ENCODE data around the gene LMNA.
A peak's percentile ranks its signal among the peaks of the same experiment; 100 is the strongest.
"Not testable (repeated sequence)": the region's sequence is repeated elsewhere in the genome, so short reads cannot be mapped to it uniquely, and the experiment has no call there.

LMNA gene

GRCh38 chr1:156162430-156163037, 48.0 kb downstream of the LMNA start:
- no peak for DNase-seq (ENCODE audit: low read depth)

- no peak for DNase-seq (ENCODE audit: low read depth)
Measured at GRCh38 chr1:156163712-156164111, 49.2 kb downstream of the LMNA start.

- DNase-seq (ENCODE audit: low read depth): no peak
Measured at GRCh38 chr1:156164125-156164831, 49.8 kb downstream of the LMNA start.

DNA sequence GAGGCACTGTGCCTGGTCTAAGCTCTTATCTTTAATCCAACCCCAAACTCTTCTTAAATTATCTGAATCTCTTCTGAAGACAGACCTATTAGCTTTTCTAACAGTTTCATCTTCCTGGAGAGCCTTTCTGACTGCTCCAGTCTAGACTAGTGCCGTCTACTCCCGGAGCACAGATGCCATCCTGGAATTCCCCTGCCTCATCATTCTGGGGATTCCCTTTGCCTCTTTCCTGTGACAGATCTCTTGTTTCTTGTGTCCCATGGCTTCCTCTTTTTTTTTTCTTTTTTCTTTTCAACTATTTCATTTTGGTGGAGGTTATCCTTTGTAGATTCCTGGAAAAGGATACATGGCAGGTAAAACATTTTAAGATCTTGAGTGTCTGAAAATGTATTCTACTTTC, 50.6 kb downstream of the LMNA start:
- no peak for DNase-seq (ENCODE audit: low read depth)

DNA sequence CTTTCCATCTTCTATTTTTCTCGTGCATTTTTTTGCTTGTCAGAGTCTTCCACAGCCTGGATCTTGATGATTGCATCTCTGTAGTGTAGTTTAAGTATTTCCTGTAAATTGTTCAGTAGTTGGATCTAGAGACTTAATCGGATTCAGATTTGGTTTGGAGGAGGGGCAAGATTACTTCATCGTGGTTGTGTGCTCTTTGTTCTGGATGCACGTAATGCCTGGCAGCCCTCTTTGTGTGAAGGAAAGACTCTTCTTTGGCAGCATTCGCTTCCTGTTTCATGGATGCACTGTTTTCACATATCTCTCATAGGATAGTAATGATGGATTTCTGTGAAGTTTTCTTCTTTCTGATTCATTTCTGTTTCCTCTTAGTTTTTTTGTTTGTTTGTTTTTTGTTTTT, 53.0 kb downstream of the LMNA start:
- DNase-seq (ENCODE audit: low read depth): peak; percentile 58

DNA sequence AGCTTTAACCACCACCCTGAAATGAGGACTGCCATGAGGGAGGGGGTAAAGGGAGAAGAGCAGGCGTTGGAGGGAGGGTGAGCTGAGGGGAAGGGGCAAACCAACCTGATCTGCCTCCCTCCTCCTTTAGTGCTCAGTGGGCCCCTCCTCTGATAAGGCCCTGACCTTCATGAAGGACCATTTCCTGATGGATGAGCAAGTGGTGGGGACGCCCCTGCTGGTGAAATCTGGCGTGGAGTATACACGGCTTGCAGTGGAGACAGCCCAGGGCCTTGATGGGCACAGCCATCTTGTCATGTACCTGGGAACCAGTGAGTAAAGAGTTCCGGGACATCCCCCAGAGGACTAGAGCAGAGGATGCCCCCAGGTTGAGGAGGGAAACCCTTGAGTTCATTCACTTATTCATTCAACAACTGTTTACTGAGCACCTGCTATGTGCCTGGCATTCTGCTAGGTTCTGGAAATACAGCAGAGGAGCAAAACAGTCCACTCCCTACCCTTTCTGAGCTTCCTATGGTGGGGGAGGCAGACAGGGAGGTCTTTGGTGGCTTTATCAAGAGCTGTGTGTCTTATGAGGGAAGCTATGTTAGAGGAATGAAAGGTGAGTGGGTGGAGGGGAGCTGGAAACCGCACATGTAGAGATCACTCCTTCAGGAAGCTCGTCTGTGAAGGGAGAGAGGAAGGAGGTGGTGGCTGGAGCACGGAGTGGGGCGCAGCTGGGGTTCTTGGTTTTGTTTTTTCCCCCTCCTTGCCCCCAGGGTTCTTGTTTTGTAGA, 58.4 kb downstream of the LMNA start:
- DNase-seq (ENCODE audit: low read depth): no peak

GRCh38 chr1:156176610-156177210, 62.2 kb downstream of the LMNA start:
- no peak for DNase-seq (ENCODE audit: low read depth)

DNA sequence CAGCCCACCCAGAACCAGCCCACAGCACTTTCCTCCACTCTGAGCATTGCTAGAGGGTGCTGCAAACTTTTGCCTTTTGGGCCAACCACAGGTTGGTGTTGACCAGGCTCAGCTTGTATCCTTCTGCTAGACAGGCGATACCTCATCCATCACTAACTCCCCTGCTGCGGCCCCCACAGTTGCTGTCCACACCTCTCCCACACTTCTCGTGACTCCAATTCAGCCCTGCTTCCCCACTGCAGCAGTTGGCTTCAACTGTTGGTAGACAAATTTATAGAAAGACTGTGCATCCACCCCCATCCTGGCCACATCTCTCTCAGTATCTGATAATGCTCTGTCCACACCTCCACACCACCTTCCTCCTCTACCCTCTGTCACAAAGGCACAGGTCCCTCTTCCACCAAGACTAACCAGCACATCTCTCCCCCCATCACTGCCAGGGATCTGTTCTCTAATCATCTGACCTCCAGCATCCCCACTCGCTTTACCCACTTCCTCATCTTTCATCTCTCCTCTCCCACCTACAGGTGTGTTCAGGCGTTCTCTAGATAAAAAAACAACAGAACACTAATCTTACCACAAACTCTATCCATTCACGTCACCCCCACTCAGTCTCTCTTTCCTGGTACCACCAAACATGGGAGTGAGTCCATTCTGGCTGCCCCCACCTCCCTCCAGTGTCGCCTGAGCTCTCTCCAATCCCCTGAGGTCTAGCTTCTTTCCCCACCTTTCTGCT, 63.6 kb downstream of the LMNA start:
- DNase-seq (ENCODE audit: low read depth): no peak

DNA sequence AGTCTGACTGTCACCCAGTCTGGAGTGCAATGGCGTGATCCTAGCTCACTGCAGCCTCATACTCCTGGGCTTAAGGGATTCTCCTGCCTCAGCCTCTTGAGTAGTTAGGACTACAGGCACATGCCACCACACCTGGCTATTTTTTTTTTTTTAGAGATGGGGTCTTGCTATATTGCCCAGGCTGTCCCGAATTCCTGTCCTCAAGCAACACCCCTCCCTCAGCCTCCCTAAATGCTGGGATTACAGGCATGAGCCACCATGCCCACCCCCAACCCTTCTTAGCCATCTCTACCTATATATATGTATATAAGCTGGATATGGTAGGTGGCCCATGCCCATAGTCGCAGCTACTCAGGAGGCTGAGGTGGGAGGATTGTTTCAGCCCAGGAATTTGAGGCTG, 66.0 kb downstream of the LMNA start:
- DNase-seq (ENCODE audit: low read depth): no peak

DNA sequence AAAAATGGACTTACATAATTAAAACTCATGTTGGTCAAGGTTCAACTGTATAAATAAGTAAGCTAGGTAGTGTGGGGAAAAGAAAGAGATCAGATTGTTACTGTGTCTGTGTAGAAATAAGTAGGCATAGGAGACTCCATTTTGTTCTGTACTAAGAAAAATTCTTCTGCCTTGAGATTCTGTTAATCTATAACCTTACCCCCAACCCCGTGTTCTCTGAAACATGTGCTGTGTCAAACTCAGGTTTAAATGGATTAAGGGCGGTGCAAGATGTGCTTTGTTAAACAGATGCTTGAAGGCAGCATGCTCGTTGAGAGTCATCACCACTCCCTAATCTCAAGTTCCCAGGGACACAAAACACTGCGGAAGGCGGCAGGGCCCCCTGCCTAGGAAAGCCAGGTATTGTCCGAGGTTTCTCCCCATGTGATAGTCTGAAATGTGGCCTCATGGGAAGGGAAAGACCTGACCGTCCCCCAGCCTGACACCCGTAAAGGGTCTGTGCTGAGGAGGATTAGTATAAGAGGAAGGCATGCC, 66.9 kb downstream of the LMNA start:
- not testable (repeated sequence) for DNase-seq (ENCODE audit: low read depth)

GRCh38 chr1:156182010-156182779, 67.7 kb downstream of the LMNA start:
- not testable (repeated sequence) for DNase-seq (ENCODE audit: low read depth)

DNA sequence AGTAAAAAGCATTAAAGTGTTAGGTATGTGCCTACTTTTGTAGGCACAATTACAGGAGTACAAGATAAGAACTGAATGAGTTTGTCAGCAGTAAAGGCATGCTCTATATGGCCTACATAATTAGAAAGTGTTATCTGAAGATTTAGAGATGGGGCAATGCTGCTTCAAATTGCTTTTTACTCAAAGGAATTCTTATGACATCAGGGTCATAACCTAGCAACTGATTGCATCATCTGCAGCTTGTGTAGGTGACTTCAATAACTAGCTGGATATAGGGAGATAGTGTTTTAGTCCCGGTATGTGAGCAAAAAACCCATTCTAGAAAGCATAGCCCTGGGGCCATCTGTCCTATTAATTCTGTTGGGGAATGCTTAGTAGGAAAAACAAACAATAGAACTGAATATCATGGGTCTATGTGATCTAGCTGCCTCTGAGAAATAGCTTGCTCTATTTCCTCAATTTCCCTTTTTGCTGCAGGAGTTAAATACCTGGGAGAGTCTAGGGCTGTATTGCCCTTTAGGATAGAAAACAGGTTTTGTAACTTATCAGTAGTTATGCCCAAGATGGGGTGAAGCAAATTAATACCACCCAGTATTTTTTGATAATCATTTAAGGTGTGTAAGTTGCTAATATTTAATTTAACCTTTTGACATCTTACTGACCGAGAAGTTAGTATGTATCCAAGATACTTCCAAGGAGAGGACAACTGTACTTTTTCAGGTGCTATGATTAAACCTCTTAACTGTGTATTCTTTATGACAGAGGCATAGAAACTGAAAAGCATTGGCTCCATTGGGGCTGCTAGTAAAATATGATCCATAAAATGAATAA, 72.1 kb downstream of the LMNA start:
- not testable (repeated sequence) for DNase-seq (ENCODE audit: low read depth)
